MM.1S (cell line): ENCODE measurements around the gene NIP7.

Experiments used
- DNase-seq: peaks from one replicate; pipeline ENCODE4 v3.0.0-alpha.2; 2015
- H2AFZ ChIP-seq: fragments of 300-600 bp; sonication (generic); 2 replicates; pipeline ENCODE4 v1.6.0; 2016; ENCODE audit warnings: antibody characterized with exemption, low read length
- H3F3A ChIP-seq: fragments of 300-600 bp; sonication (generic); 2 replicates; pipeline ENCODE4 v1.6.1; 2016; ENCODE audit warnings: mild to moderate bottlenecking, antibody characterized with exemption, low read length, moderate library complexity, mixed read lengths; ENCODE audit not compliant: insufficient read depth
- H3K27ac ChIP-seq: fragments of 300-600 bp; sonication (generic); 2 replicates; pipeline ENCODE4 v1.5.1; 2016; ENCODE audit warnings: mild to moderate bottlenecking, low read length
- H3K27me3 ChIP-seq: fragments of 300-600 bp; sonication (generic); replicated peaks from 2 replicates; pipeline ENCODE4 v1.6.0; 2016; ENCODE audit warnings: low read length; ENCODE audit not compliant: insufficient read depth
- H3K36me3 ChIP-seq: fragments of 300-600 bp; sonication (generic); replicated peaks from 2 replicates; pipeline ENCODE4 v1.6.1; 2016; ENCODE audit warnings: mild to moderate bottlenecking, low read length, mixed read lengths; ENCODE audit not compliant: insufficient read depth
- H3K4me1 ChIP-seq: fragments of 300-600 bp; sonication (generic); 2 replicates; pipeline ENCODE4 v1.6.1; 2016; ENCODE audit warnings: low read length, mixed read lengths
- H3K4me2 ChIP-seq: fragments of 300-600 bp; sonication (generic); 2 replicates; pipeline ENCODE4 v1.6.0; 2016; ENCODE audit warnings: low read depth, low read length
- H3K4me3 ChIP-seq: fragments of 300-600 bp; sonication (generic); 2 replicates; pipeline ENCODE4 v1.5.1; 2016; ENCODE audit warnings: low read length, mixed read lengths
- H3K79me2 ChIP-seq: fragments of 300-600 bp; sonication (generic); 2 replicates; pipeline ENCODE4 v1.6.1; 2016; ENCODE audit warnings: mixed run types, low read length, mixed read lengths
- H3K9ac ChIP-seq: fragments of 300-600 bp; sonication (generic); 2 replicates; pipeline ENCODE4 v1.6.1; 2016; ENCODE audit warnings: low read length, mixed read lengths
- H3K9me2 ChIP-seq: fragments of 300-600 bp; sonication (generic); replicated peaks from 2 replicates; pipeline ENCODE4 v1.6.1; 2016; ENCODE audit warnings: mild to moderate bottlenecking, low read length, mixed read lengths; ENCODE audit not compliant: insufficient read depth
- H3K9me3 ChIP-seq: fragments of 300-600 bp; sonication (generic); replicated peaks from 2 replicates; pipeline ENCODE4 v1.6.1; 2016; ENCODE audit warnings: mild to moderate bottlenecking, low read length, mixed read lengths; ENCODE audit not compliant: insufficient read depth
- H4K20me1 ChIP-seq: fragments of 300-600 bp; sonication (generic); 2 replicates; pipeline ENCODE4 v1.6.1; 2016; ENCODE audit warnings: mild to moderate bottlenecking, low read length, moderate library complexity, mixed read lengths; ENCODE audit not compliant: insufficient read depth
- EZH2 ChIP-seq: fragments of 300-600 bp; sonication (generic); optimal IDR thresholded peaks from 2 replicates; pipeline ENCODE3; 2017; ENCODE audit warnings: low read depth, mild to moderate bottlenecking, antibody characterized with exemption, low read length, mixed read lengths
- EZH2phosphoT487 ChIP-seq: fragments of 300-600 bp; sonication (generic); IDR thresholded peaks from 2 replicates; pipeline ENCODE4 v1.6.1; 2018; ENCODE audit warnings: antibody characterized with exemption, low read length
- TF ChIP-seq, protein P1 (sequence below): fragments of 300-600 bp; sonication (generic); IDR thresholded peaks from 2 replicates; pipeline ENCODE4 v1.5.1; 2016; ENCODE audit warnings: antibody characterized with exemption, low read length, mixed read lengths

Gene NIP7

GRCh38 chr16:69378036-69378435, 38.5 kb downstream of the NIP7 start:
- no peaks in the 10 kb centered on the region for H3K27me3 ChIP-seq
- peaks cover 9% of the 10 kb centered on the region; the same call in 1 of the 2 replicates for H3K36me3 ChIP-seq
- H3K79me2 ChIP-seq = peaks cover 21% of the 10 kb centered on the region
- no peak overlapping the region for H3K27ac ChIP-seq
- H3K4me2 ChIP-seq = no peak overlapping the region
- no peak overlapping the region for H3K4me3 ChIP-seq
- H3F3A ChIP-seq = no peaks in the 10 kb centered on the region
- no peaks in the 10 kb centered on the region for H3K9me2 ChIP-seq
- TF ChIP-seq EZH2 (no peak), EZH2phosphoT487 (no peak)
- TF ChIP-seq, protein P1, sequence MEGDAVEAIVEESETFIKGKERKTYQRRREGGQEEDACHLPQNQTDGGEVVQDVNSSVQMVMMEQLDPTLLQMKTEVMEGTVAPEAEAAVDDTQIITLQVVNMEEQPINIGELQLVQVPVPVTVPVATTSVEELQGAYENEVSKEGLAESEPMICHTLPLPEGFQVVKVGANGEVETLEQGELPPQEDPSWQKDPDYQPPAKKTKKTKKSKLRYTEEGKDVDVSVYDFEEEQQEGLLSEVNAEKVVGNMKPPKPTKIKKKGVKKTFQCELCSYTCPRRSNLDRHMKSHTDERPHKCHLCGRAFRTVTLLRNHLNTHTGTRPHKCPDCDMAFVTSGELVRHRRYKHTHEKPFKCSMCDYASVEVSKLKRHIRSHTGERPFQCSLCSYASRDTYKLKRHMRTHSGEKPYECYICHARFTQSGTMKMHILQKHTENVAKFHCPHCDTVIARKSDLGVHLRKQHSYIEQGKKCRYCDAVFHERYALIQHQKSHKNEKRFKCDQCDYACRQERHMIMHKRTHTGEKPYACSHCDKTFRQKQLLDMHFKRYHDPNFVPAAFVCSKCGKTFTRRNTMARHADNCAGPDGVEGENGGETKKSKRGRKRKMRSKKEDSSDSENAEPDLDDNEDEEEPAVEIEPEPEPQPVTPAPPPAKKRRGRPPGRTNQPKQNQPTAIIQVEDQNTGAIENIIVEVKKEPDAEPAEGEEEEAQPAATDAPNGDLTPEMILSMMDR = no peak
- H3K4me1 ChIP-seq = no peaks in the 10 kb centered on the region
- H2AFZ ChIP-seq = no peak overlapping the region
- no peak overlapping the region for H3K9ac ChIP-seq
- DNase-seq = no peak
- no peaks in the 10 kb centered on the region for H3K9me3 ChIP-seq
- no peaks in the 10 kb centered on the region; the same call in 1 of the 2 replicates for H4K20me1 ChIP-seq

- no peak overlapping the region for H3K4me2 ChIP-seq
- peaks cover 9% of the 10 kb centered on the region; the same call in 1 of the 2 replicates for H3K36me3 ChIP-seq
- H3K9me2 ChIP-seq = no peaks in the 10 kb centered on the region
- H3K27ac ChIP-seq = no peak overlapping the region
- peaks cover 28% of the 10 kb centered on the region for H3K79me2 ChIP-seq
- H3K9me3 ChIP-seq = no peaks in the 10 kb centered on the region
- DNase-seq = no peak
- no peaks in the 10 kb centered on the region; the same call in 1 of the 2 replicates for H4K20me1 ChIP-seq
- no peaks in the 10 kb centered on the region for H3K27me3 ChIP-seq
- H3F3A ChIP-seq = no peaks in the 10 kb centered on the region
- no peak overlapping the region for H3K4me3 ChIP-seq
- H3K9ac ChIP-seq = no peak overlapping the region
- H2AFZ ChIP-seq = no peak overlapping the region
- TF ChIP-seq EZH2 (no peak), EZH2phosphoT487 (no peak)
- TF ChIP-seq, protein P1 = no peak
- H3K4me1 ChIP-seq = no peaks in the 10 kb centered on the region
Observed at GRCh38 chr16:69378760-69379159, 39.2 kb downstream of the NIP7 start.

DNA sequence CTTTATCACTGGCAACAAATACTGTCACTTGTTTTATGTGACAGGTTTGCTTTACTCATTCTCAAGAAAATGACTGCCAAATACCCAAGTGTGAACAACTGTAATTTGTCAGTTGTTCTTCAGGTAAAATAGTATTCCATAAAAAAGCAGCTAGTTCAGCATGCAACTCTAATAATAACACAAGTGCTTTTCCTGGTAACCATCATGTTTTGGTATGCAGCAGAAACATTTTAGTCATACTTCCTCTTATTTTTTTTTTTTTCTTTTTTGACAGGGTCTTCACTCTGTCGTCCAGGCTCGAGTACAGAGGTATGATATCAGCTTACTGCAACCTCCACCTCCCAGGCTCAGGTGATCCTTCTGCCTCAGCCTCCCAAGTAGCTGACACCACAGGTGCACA, 41.7 kb downstream of the NIP7 start:
- H3K79me2 ChIP-seq = peaks cover 45% of the 10 kb centered on the region
- H3K27me3 ChIP-seq = no peaks in the 10 kb centered on the region
- no peak overlapping the region for H3K4me3 ChIP-seq
- TF ChIP-seq EZH2phosphoT487 (no peak), EZH2 (no peak)
- TF ChIP-seq, protein P1 = no peak
- H3K9me3 ChIP-seq = no peaks in the 10 kb centered on the region
- H3K4me1 ChIP-seq = 0 out of 2 replicates have a peak, but pooled peaks cover 3% of the 10 kb centered on the region
- no peak for DNase-seq
- no peaks in the 10 kb centered on the region for H3F3A ChIP-seq
- no peaks in the 10 kb centered on the region for H3K9me2 ChIP-seq
- no peak overlapping the region for H3K27ac ChIP-seq
- no peak overlapping the region for H3K4me2 ChIP-seq
- H3K36me3 ChIP-seq = peaks cover 9% of the 10 kb centered on the region; the same call in 1 of the 2 replicates
- H3K9ac ChIP-seq = no peak overlapping the region
- no peaks in the 10 kb centered on the region; the same call in 1 of the 2 replicates for H4K20me1 ChIP-seq
- no peak overlapping the region for H2AFZ ChIP-seq
